GM19351 (cell line): Measurements from ENCODE around the gene SPDYC.
"Not testable (repeated sequence)": the region's sequence is repeated elsewhere in the genome, so short reads cannot be mapped to it uniquely, and the experiment has no call there.

Experiments used
- ATAC-seq: cut with Tn5 transposase; IDR thresholded peaks from one replicate; pipeline ENCODE4 v1.9.1; 2021; ENCODE audit warnings: mild to moderate bottlenecking, moderate library complexity; ENCODE audit not compliant: unreplicated experiment

SPDYC gene

DNA sequence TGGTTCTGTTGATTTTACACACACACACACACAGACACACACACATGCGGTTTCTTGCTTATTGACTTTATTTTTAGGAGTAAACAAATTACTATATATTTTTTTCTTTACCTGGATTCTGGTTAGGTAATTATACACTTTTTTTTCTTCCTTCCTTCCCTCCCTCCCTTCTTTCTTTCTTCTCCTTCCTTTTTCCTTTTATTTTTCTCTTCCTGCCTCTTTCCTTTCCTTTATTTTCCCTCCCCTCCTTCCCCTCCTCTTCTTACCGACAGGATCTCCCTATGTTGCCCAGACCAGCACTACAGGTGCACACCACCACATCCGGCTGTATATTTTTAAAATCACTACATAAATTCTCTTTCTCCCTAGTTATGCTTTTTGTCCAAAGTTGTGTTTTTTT, 3.1 kb upstream of the SPDYC start:
- no peak for ATAC-seq

DNA sequence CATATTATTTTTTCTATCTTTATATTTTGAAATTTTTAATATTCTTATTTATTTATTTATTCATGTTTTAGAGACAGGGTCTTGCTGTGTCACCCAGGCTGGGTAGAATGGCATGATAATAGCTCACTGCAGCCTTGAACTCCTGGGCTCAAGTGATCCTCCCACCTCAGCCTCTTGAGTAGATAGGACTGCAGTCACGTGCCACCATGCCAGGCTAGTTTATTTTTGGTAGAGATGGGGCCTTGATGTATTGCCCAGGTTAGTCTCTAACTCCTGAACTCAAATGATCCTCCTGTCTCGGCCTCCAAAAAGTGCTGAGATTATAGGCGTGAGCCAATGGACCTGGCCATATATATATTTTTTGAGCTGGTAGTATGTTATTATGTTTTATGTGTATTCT, 2.4 kb upstream of the SPDYC start:
- ATAC-seq: no peak

DNA sequence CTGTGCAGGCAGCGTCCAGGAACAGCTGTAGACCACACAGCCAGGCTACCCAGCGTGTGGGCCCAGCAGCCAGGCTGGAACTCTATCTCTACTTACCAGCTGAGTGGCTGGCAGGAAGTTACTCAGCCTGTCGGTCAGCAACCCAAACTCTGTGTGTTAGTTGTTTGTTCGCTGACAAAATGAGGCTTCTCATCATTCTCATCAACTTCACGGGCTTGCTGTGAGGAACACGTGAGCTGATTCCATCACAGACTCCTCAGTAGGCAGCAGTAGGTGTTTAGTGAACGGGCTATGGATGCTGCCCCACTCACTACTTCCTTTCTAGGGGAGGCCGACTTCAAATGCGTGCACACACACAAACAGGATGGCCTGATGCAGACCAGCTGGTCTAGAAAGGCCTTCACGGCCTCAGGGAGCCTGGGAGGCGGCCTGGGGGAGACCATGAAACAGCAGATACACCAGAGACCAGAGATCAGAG, 830 bp upstream of the SPDYC start:
- no peak for ATAC-seq

DNA sequence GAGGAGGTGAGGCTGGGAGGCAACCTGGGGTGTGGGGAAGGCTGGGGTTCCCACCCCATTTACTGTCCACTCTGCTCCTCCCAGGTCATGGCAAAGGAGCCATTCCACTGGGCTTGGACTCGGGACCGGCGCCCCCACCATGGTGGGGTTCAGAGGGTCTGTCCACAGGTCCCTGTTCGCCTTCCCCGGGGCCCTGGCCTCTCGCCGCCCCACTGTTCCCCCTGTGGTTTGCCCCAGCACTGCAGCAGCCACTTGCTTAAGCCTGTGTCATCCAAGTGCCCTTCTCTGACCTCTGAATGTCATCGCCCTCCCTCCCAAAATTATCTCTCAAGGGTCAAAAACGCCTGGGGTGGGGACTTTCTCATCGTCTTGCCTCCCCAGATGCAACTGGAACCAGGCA, 2.6 kb downstream of the SPDYC start:
- ATAC-seq: no peak

DNA sequence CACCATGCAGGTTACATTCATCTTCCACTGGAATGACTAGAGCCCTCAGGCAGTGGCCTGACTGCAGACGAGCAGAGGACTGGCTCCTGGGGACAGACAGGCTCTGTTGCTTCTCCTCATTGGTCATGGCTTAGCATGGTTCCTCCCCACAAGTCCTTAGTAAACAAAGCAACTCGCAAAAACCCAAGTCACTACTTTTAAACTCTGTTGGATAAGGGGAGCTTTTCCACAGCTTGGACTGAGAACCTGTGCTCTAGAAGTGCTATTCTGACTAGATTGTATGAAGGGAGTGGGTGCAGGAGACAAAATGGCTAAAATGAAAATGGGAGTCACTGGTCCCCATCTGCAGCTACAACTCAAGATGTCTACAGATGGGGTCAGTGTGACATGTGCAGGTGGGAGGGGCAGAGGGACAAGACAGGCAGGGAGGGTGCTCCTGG, 4.6 kb downstream of the SPDYC start:
- not testable (repeated sequence) for ATAC-seq

DNA sequence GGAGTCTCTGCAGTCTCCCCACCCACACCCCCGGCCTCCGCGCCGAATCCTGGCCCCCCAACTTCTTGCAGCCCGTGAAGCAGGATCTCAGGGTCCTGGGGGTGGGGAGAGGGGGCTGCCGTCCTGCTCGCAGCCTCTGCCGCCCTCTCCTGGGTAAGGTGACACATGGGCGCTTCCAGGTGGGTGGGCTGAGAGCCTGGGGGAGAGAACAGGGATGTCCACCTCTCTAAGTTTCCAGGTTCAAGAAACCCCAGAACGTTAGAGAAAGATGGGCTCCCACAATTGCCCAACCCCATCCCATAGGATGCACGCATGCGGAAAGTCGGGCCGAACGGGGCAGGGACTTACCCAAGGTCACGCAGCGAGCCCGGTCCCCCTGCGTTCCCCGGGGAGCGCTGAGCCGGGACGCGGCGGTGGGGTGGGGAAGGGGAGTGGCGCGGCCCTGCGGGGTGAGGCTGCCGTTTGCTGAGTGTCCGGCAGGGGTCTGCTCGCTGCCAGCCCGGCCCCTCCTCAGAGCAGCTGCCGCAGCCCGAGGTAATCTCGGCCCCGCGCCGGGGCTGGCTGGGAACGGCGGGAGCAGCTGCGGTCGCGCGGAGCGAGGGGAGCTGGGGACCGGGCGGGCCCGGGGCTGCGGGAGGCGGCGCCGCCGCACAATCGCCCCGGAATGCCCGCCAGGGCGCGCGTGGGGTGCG, 11.0 kb downstream of the SPDYC start:
- peak; percentile 61 for ATAC-seq

DNA sequence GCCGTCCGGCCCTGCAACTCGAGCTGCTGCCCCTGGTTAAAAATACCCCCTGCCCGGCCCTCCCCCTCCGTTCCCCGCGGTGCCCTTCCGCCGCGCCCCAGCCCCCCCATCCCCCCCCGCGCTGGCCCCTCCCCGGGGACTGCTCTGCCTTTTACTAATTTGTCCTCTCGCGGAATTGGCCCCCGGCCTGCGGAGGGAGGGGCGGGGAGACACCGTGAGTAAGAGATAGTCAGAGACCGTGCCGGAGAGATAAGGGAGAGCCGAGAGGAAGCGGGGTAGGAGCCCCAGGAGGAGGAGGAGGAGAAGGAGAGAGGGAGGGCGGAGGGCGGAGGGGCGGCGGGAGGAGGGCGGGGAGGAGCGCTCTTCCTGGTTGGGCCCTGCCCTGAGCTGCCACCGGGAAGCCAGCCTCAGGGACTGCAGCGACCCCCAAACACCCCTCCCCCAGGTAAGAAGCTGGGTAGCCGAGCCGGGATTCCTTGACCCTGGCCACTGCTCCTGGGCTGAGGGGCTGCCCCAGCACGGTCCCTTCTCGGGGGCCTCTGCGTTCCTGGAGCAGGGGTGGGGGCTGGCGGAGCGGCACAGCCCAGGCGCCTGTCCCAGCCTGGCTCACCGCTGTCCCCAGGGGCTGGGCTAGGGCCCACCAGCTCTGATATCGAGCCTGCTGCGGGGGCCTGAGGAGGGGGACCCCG, 11.7 kb downstream of the SPDYC start, which contains the start of gene CAPN1:
TSS of gene CAPN1 (plus strand) at position 360 of the 689 bp plus-strand sequence. CDS start 774 bp downstream, outside the sequence.
- peak; percentile 52 for ATAC-seq

DNA sequence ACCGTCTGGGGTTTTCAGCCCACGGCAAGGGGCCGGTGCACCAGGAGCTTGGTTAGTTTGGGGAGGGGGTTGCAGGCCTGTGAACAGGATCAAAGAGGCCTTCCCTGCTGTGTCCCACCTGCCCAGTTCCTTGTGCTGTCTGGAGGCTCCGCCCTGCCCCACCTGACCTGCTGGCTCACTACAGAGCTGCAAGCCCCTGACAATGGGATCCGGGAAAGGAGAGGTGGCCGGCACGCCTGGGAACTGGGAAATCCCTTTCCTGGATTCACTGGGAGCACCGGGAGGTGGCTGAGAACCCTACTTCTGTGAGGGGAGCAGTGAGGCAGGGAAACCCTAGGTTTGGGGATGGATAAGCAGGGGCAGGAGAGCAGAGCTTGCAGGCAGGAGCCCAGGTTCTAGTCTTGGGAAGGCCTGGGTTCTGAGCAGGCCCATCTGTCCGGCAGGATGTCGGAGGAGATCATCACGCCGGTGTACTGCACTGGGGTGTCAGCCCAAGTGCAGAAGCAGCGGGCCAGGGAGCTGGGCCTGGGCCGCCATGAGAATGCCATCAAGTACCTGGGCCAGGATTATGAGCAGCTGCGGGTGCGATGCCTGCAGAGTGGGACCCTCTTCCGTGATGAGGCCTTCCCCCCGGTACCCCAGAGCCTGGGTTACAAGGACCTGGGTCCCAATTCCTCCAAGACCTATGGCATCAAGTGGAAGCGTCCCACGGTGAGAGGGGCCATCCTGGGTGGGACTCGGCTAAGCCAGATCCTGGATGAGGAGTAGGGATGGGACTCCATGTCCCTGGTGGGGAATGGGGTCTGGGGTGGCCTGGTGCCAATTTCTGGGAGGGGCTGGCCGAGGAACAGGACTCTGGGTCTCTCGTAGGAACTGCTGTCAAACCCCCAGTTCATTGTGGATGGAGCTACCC, 12.5 kb downstream of the SPDYC start:
- no peak for ATAC-seq

DNA sequence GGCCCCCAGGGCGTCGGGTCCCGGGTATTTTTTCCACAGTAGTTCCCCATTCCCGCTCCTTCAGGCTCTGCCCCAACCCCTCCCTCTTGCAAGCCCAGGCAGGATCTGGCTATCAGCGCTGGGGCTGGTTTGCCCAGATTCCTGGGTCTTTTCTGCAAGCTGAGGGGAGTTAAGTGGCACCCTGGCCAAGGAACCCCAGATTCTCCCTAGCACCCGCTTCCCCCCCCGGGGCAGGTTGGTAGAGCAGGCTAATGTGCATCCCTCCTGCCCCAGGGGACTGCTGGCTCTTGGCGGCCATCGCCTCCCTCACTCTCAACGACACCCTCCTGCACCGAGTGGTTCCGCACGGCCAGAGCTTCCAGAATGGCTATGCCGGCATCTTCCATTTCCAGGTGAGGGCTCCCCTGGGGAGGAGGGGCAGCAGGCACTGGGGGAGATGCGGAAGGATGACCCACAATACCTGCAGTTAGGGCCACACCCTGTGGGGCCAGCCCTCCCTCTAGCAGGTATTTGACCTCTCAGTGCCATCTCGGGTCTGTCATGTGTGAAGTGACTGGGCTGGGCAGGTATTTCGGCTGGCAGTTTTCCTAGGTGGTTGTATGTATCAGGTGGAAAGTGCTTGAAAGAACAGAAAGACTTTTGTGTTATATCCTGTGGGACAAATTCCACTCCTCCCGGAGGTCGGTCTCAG, 13.3 kb downstream of the SPDYC start:
- ATAC-seq: no peak

DNA sequence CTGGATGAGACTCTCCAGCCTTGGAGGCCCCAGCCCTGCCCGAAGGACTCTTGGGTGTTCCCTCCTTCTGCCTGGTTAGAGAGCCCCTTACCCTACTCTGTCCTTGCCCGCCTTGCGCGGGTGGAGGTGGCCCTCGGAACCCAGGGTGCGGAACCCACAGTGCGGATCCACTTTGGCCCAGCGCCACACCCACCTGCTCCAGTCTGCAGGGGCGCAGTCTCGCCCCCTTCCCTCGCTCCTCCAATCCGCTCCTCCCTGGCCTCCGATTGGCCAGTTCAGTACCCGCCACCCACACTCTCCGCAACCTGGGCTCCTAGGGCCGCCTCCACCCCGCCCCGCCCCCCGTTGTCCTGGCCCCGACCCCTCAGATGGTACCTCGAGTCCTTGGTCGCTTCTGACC, 14.1 kb downstream of the SPDYC start:
- ATAC-seq: no peak

DNA sequence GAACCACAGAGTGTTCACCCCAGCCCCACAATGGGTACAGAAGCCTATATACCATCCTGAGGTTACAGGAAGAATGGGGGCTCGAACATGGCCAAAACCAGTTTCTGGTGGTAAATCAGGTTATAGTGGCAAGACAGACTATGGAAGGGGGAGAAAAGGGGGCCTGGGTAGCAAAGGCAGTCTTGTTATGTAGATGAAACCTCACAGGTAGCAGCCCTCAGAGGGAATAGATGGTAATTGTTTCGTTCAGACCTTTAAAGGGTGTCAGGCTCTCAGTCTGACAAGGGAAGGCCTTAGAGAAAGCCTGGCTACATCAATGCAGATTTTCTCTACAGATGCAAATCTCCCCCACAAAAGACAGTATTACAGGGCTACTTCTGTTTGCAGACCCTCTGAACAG, 15.1 kb downstream of the SPDYC start:
- no peak for ATAC-seq

DNA sequence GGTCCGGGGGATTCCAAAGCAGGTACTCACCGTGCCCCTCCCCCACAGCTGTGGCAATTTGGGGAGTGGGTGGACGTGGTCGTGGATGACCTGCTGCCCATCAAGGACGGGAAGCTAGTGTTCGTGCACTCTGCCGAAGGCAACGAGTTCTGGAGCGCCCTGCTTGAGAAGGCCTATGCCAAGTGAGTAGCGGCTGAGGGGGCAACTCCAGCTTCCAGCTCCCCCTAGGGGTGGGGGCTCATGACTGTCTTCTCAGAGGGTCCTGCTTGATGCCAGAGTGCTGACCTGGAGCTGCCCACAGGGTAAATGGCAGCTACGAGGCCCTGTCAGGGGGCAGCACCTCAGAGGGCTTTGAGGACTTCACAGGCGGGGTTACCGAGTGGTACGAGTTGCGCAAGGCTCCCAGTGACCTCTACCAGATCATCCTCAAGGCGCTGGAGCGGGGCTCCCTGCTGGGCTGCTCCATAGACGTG, 15.9 kb downstream of the SPDYC start:
- no peak for ATAC-seq

DNA sequence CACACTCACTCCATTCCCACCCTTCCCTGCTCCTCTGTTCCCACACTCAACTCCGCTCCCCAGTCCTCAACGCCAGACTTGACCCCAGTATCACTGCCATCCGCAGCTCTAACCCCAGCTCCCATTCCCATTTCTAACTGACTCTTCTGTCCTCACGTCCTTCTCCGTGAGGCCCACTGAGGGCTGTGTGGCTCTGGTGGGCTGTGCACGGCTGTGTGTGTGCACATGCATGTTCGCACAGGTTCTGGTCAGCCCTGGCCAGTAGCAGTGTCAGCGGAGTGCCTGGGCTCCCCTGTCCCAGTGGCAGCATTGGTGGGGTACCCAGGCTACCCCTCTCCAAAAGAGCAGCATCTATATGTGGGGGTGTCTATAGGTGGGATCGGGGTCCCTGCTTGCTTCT, 16.7 kb downstream of the SPDYC start:
- ATAC-seq: no peak

DNA sequence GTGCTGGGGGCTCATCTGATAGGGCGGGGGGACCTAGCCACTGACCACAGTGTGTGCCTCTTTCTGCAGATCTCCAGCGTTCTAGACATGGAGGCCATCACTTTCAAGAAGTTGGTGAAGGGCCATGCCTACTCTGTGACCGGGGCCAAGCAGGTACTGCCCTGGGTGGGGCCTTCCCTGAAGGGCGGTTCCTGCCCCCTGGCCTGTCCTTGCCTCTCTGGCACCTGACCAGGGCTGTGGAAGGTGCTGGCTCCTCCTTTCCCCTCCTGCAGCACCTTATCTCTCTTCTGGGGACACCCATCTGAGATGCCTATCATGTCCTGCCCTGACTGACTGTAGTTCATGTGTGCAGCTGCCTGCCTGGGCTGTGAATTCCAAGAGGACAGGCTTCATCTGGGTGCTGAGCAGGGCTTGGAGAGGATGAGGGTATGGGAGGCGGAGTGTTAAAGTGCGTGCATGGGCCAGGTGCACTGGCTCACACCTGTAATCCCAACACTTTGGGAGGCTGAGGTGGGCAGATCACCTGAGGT, 17.2 kb downstream of the SPDYC start:
- no peak for ATAC-seq

DNA sequence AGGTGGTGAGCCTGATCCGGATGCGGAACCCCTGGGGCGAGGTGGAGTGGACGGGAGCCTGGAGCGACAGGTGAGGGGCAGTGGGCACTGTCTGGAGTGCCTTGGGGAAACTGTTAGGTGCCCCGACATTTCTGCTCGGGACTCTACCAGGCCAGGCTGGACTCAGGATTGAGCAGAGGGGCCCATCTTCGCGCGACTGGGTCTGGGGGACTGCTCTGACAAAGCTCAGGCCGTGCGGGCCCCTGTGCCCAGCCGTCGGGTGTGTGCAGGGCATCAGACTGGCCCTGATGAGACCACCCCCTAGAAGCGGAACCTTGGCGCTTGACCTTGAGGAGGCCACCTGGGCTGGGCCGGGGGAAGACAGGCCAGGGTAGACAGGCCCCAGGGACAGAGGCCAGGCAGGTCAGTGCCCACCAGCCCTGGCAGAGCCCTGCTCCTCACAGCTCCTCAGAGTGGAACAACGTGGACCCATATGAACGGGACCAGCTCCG, 18.0 kb downstream of the SPDYC start:
- ATAC-seq: no peak

DNA sequence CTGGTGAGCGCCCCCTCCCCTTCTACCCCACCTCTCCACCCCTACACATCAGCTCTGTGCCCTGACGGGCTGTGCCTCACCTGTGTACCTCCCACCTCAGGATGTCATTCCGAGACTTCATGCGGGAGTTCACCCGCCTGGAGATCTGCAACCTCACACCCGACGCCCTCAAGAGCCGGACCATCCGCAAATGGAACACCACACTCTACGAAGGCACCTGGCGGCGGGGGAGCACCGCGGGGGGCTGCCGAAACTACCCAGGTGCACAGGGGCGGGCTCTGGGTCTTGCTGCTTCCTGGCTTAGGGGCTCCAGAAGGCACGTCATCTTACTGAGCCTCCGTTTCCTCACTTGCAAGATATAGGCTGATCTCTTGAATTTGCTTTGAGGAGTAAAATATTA, 18.5 kb downstream of the SPDYC start:
- no peak for ATAC-seq

DNA sequence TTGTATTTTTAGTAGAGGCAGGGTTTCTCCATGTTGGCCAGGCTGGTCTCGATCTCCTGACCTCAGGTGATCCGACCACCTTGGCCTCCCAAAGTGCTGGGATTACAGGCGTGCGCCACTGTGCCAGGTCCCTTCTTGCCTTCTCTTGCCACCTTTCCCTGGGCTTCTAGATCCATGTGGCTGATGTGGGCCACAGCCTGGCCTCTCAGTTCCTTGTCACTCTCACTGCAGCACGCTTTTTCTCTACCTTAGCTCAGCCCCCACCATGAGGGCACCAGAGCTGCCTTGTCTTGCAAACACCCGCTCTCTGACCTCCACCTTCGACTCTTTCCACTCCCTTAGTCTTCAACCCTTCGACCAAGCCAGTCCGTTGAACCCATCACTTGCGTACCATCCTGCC, 19.2 kb downstream of the SPDYC start:
- no peak for ATAC-seq

DNA sequence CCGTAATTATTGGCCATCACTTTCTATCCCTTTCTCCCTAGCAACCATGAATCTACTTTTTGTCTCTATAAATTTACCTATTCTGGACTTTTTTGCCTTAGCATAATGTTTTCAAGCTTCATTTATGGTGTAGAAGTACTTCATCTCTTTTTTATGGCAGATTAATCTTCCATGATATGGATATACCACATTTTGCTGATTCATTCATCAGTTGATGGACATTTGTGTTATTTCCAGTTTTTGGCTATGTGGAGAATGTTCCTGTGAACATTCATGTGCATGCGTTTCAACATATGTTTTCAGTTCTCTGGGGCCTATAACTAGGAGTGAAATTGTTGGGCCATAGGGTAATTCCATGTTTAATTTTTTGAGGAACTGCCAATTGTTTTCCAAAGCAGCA, 24.5 kb downstream of the SPDYC start:
- no peak for ATAC-seq

DNA sequence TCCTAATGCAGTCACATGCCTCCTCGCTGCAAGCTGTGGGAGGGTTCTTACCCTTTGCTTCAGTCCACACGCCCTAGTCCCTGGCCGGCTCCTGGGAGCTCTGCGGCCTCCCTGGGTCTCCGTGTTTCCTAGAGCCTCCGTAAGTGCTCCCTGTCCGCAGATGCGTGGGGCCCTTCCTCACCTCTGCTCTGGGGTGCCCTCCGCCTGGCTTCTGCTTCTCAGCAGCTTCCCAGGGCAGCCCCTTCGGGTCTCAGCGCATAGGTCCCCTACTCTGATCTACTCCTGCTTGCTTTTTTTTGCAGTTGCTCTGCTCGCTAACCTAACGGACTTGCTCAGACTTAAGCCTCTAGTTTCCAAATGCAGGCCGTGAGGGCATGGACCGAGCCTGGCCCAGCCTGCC, 34.1 kb downstream of the SPDYC start:
- ATAC-seq: no peak
